ENCODE results near the gene TENM4. TPM values are rescaled to one million over a fixed set of nuclear protein-coding genes. Genes with fewer than 3 reads are reported as not detected.

TENM4 gene
- total and polyA plus RNA-seq, 10 of the 15 experiments (the other 5 are each of a cell fraction or from before 2014, with no cell fraction given): 0.03 to 0.12 (median 0.06) TPM; not detected in 7

- 23% methylated on average over 5 of the region's 5 CpGs for WGBS (ENCODE audit: insufficient coverage, insufficient replicate concordance, low lambda C conversion rate, missing lambda C conversion rate)
- ATAC-seq (no peak), FAIRE-seq (no peak), DNase-seq (ENCODE audit: low read depth, low spot score) (no peak)
- in situ Hi-C loops (cut with MboI) (no loop called here), intact Hi-C loops (cut with micrococcal nuclease; ENCODE audit: unreplicated experiment) (no loop called here)
- no peak overlapping the region for H2AFZ ChIP-seq (ENCODE audit: control insufficient read depth, low read depth, low read length)
- no peak overlapping the region for H3K4me3 ChIP-seq
- peaks cover 4% of the 10 kb centered on the region for H3K4me1 ChIP-seq (ENCODE audit: control insufficient read depth, insufficient read depth, low read length)
- ChIA-PET CTCF (no interaction called here), POLR2A (no interaction called here), SMC1A (ENCODE audit: uncharacterized antibody, unreplicated experiment) (no interaction called here), RAD21 (ENCODE audit: unreplicated experiment) (no interaction called here)
- H4K20me1 ChIP-seq (ENCODE audit: control insufficient read depth, insufficient read depth): no peaks in the 10 kb centered on the region
- H3K4me2 ChIP-seq (ENCODE audit: control insufficient read depth, insufficient read depth): no peak overlapping the region
- no peak overlapping the region for H3K9ac ChIP-seq (ENCODE audit: control insufficient read depth, insufficient read depth, low read length)
- H3K36me3 ChIP-seq (ENCODE audit: control insufficient read depth in 2 of 2, insufficient read depth in 2 of 2, low read length in 1 of 2): no peaks in the 10 kb centered on the region
- H3K27me3 ChIP-seq (replicated peaks in 1 of 2; ENCODE audit: control insufficient read depth in 2 of 2, insufficient read depth in 2 of 2, low read length in 1 of 2): no peaks in the 10 kb centered on the region
- no TSS peak for BruUV-seq (replicated peaks)
- H3K79me2 ChIP-seq (ENCODE audit: control insufficient read depth, insufficient read depth, low read length): no peaks in the 10 kb centered on the region
- H3K27ac ChIP-seq (ENCODE audit: control insufficient read depth, insufficient read depth): no peak overlapping the region
- TF ChIP-seq IKZF2 (IDR thresholded peaks at IDR 0.05) (no peak), ATF3 (IDR thresholded peaks at IDR 0.05; ENCODE audit: borderline replicate concordance, extremely low read depth, low read depth, low read length) (no peak), ZBTB33 (IDR thresholded peaks at IDR 0.05) (no peak)
- H3K9me3 ChIP-seq (replicated peaks; ENCODE audit: control insufficient read depth, insufficient read depth, low read length): no peaks in the 10 kb centered on the region
Observed at GRCh38 chr11:79200398-79201070, 240.3 kb downstream of the TENM4 start.

DNA sequence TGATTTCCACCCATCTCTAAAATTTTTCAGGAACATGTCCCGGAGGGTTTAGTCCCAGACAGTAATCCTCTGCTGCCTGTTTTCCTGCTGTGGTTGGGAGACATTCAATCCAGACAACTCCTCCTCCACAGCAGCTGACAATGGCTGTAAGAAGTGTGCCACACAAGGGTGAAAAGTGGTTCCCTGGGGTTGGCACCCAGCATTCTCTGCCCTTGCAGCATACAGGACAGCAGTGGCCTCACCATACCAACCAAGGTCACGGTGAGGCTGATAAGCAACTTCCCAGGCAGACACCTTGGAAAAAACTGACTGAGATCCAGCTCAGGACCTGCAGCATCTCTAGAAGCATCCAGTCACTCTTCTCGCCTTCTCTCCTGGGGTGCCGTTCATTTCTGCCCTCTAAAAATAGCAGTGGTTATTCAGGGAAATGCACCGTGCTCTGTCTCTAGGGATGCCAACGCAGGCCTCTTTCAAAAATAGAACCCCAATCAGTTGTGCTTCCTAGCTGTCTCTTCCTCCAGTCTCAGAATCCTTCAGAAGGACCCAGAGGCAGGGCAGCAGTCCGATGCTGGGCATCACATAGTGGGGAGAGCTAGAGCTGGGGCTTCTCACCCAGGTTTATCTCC, 241.0 kb downstream of the TENM4 start:
- under 1% methylated on average over 7 of the region's 7 CpGs for WGBS (ENCODE audit: insufficient coverage, insufficient replicate concordance, low lambda C conversion rate, missing lambda C conversion rate)
- Histone ChIP-seq H3K9ac (ENCODE audit: control insufficient read depth, insufficient read depth, low read length) (no peak overlapping the region), H3K9me3 (replicated peaks; ENCODE audit: control insufficient read depth, insufficient read depth, low read length) (no peaks in the 10 kb centered on the region), H3K4me2 (ENCODE audit: control insufficient read depth, insufficient read depth) (no peak overlapping the region), H2AFZ (ENCODE audit: control insufficient read depth, low read depth, low read length) (no peak overlapping the region), H3K36me3 (ENCODE audit: control insufficient read depth in 2 of 2, insufficient read depth in 2 of 2, low read length in 1 of 2) (no peaks in the 10 kb centered on the region), H3K27me3 (replicated peaks in 1 of 2; ENCODE audit: control insufficient read depth in 2 of 2, insufficient read depth in 2 of 2, low read length in 1 of 2) (no peaks in the 10 kb centered on the region), H4K20me1 (ENCODE audit: control insufficient read depth, insufficient read depth) (no peaks in the 10 kb centered on the region), H3K79me2 (ENCODE audit: control insufficient read depth, insufficient read depth, low read length) (no peaks in the 10 kb centered on the region), H3K4me1 (ENCODE audit: control insufficient read depth, insufficient read depth, low read length) (peaks cover 4% of the 10 kb centered on the region), H3K27ac (ENCODE audit: control insufficient read depth, insufficient read depth) (no peak overlapping the region), H3K4me3 (no peak overlapping the region)
- ChIA-PET RAD21 (ENCODE audit: unreplicated experiment) (no interaction called here), SMC1A (ENCODE audit: uncharacterized antibody, unreplicated experiment) (no interaction called here), CTCF (no interaction called here), POLR2A (no interaction called here)
- no TSS peak for BruUV-seq (replicated peaks)
- in situ Hi-C loops (cut with MboI): no loop called here
- DNase-seq (ENCODE audit: low read depth, low spot score): no peak
- no peak for ATAC-seq
- intact Hi-C loops (cut with micrococcal nuclease; ENCODE audit: unreplicated experiment): no loop called here
- FAIRE-seq: no peak
- TF ChIP-seq NR2C2 (IDR thresholded peaks at IDR 0.05; ENCODE audit: borderline replicate concordance, control insufficient read depth, insufficient read length, low read depth): no peak
- TF ChIP-seq POLR2A (IDR thresholded peaks at IDR 0.05; ENCODE audit: low read depth, low read length): no peak
- TF ChIP-seq ZNF687 (IDR thresholded peaks at IDR 0.05): no peak
- no peak for TF ChIP-seq ZNF207 (IDR thresholded peaks at IDR 0.05; ENCODE audit: borderline replicate concordance)
- TF ChIP-seq DPF2 (IDR thresholded peaks at IDR 0.05): no peak
- no peak for TF ChIP-seq EP300 (IDR thresholded peaks at IDR 0.05; ENCODE audit: borderline replicate concordance in 1 of 2, control insufficient read depth in 1 of 2, low read depth in 2 of 2, low read length in 2 of 2)
- TF ChIP-seq MEF2B (IDR thresholded peaks at IDR 0.05; ENCODE audit: partially characterized antibody, poor library complexity, severe bottlenecking): no peak
